ENCODE data around the gene FAM117A. TPM values are rescaled to one million over a fixed set of nuclear protein-coding genes. Genes with fewer than 3 reads are reported as not detected.

FAM117A gene
- total RNA-seq, 4 donors from 2014 or later = 8.6 to 14.6 (median 10.7) TPM

GRCh38 chr17:49741009-49741691 is 22.8 kb downstream of the FAM117A start:
- peak overlapping the region in 1 of 4 donors; percentile 10 for H3K4me3 ChIP-seq
- in situ Hi-C loops (cut with MboI; ENCODE audit: low pct_ligation_motif_present in 1 of 4, low pct_unique_long_range_greater_than_20kb in 1 of 4, low sequenced_read_pairs in 3 of 4) = no loop called here
- 40 to 43% methylated on average over 3 to 5 of the region's 5 CpGs for WGBS, 2 donors (ENCODE audit: low coverage in 1 of 2)

DNA sequence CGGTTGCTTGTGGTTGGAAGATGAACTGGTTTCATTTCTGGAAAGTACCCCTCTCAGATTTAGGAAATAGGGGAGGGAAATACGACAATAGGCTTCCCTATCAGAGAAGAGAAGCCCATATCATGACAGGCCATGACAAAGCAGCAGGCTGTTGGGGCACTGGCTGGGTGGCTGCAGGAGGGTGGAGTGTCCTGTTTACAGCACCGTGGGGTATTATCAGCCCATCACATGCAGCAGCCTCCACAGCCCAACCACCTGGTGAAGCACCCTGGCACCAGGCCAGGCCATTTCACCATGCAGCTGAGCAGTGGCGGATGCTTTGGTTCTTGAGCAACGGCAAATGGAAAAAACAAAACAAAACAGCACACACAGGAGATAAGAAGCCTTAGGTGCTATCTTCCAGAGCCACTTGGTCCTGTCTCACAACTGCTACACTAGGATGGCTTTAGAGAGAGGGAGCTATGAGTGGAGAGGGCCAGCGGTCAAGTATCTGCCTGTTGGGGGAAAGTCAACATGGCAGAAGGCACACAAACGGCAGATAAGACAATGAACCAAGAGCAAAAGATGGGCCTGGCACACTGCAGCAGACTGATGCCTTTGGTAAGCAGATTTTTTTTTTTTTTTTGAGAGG is 24.2 kb downstream of the FAM117A start:
- H3K4me3 ChIP-seq = no peak overlapping the region
- TF ChIP-seq POLR2A (IDR thresholded peaks at IDR 0.05) (peak; percentile 20), CTCF (IDR thresholded peaks at IDR 0.05) (no peak), EP300 (IDR thresholded peaks at IDR 0.05; ENCODE audit: low read depth) (no peak), POLR2AphosphoS5 (IDR thresholded peaks at IDR 0.05) (peak in 2 of 3 donors; percentile 35 to 75)

More at GRCh38 chr17:49741009-49741691, 22.8 kb downstream of the FAM117A start:
- Histone ChIP-seq H3K27me3 (no peaks in the 10 kb centered on the region), H3K36me3 (no peaks in the 10 kb centered on the region), H3K4me1 (peaks cover 27 to 79% (median 44%) of the 10 kb centered on the region in 4 donors), H3K27ac (peak overlapping the region; percentile 81 to 86 (median 82)), H3K9me3 (no peaks in the 10 kb centered on the region)
- intact Hi-C loops (cut with DNase I; ENCODE audit: low total_unique reads) = no loop called here
- no peak for DNase-seq
- TF ChIP-seq CTCF (IDR thresholded peaks at IDR 0.05) (no peak), POLR2A (IDR thresholded peaks at IDR 0.05) (no peak), EP300 (IDR thresholded peaks at IDR 0.05; ENCODE audit: low read depth) (no peak), POLR2AphosphoS5 (IDR thresholded peaks at IDR 0.05) (no peak)

DNA sequence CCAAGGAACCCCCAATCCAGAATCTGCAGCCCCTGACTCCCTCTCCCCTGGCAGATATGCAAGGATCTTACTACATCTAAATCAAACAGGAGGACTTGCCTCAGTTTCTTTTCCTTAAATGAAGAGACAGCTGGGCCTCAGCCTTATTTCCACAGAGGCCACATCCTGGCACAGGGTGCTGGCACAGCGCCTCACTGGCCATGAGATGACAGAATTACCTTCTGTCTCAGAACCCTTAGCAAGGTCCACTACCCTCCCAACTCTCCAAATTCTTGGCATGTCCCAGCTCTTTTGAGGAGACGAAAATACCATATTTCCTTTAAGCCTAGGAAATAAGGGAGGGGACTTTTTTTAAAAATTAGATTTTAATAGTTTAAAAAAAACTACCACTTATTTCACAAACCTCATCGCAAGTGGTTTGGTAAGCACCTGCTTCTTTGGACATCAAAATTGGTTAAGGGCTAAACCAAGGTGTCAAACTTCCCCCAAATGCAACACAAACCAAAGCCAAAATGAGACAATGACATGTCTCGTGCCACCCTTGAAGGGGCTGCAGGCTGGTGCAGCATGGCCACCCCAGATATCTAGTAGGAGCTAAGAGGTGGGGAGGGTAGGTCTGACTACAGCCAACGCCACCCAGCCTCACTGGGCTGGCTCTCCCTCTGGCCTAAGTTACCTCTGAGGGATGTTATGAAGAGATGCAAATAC is 25.3 kb downstream of the FAM117A start:
- no peak overlapping the region for H3K4me3 ChIP-seq

More for the DNA sequence above, 24.2 kb downstream of the FAM117A start:
- Histone ChIP-seq H3K27ac (peak overlapping the region; percentile 81 to 86 (median 82)), H3K27me3 (no peaks in the 10 kb centered on the region), H3K36me3 (no peaks in the 10 kb centered on the region), H3K4me1 (peaks cover 27 to 75% (median 44%) of the 10 kb centered on the region in 4 donors), H3K9me3 (no peaks in the 10 kb centered on the region)
- in situ Hi-C loops (cut with MboI; ENCODE audit: low pct_ligation_motif_present in 1 of 4, low pct_unique_long_range_greater_than_20kb in 1 of 4, low sequenced_read_pairs in 3 of 4) = no loop called here
- WGBS, 2 donors (ENCODE audit: low coverage in 1 of 2) = 38 to 49% methylated on average over 3 to 7 of the region's 7 CpGs
- intact Hi-C loops (cut with DNase I; ENCODE audit: low total_unique reads) = no loop called here
- DNase-seq = peak; percentile 88

More for the DNA sequence above, 25.3 kb downstream of the FAM117A start:
- H3K27me3 ChIP-seq = no peaks in the 10 kb centered on the region
- H3K4me1 ChIP-seq = peaks cover 27 to 67% (median 43%) of the 10 kb centered on the region in 4 donors
- in situ Hi-C loops (cut with MboI; ENCODE audit: low pct_ligation_motif_present in 1 of 4, low pct_unique_long_range_greater_than_20kb in 1 of 4, low sequenced_read_pairs in 3 of 4) = no loop called here
- H3K36me3 ChIP-seq = no peaks in the 10 kb centered on the region
- DNase-seq = no peak
- TF ChIP-seq EP300 (IDR thresholded peaks at IDR 0.05; ENCODE audit: low read depth) = no peak
- TF ChIP-seq POLR2A (IDR thresholded peaks at IDR 0.05) = no peak
- no peak for TF ChIP-seq POLR2AphosphoS5 (IDR thresholded peaks at IDR 0.05)
- TF ChIP-seq CTCF (IDR thresholded peaks at IDR 0.05) = no peak
- peak overlapping the region; percentile 81 to 86 (median 82) for H3K27ac ChIP-seq
- WGBS, 2 donors (ENCODE audit: low coverage in 1 of 2) = 74 to 84% methylated on average over 4 to 5 of the region's 5 CpGs
- intact Hi-C loops (cut with DNase I; ENCODE audit: low total_unique reads) = no loop called here
- no peaks in the 10 kb centered on the region for H3K9me3 ChIP-seq
